GM19438 (cell line): ENCODE results near the gene SEPHS1.
A peak's percentile ranks its signal among the peaks of the same experiment; 100 is the strongest.
"Not testable (repeated sequence)": the region's sequence is repeated elsewhere in the genome, so short reads cannot be mapped to it uniquely, and the experiment has no call there.

Experiments used
- ATAC-seq: cut with Tn5 transposase; IDR thresholded peaks from one replicate; pipeline ENCODE4 v1.9.1; 2021; ENCODE audit warnings: low read depth; ENCODE audit not compliant: unreplicated experiment

Gene SEPHS1

GRCh38 chr10:13291821-13292773, 56.0 kb downstream of the SEPHS1 start:
- no peak for ATAC-seq

- ATAC-seq: no peak
These were observed 57.0 kb downstream of the SEPHS1 start for GRCh38 chr10:13291061-13291460.

GRCh38 chr10:13284050-13284449, 64.0 kb downstream of the SEPHS1 start:
- ATAC-seq: no peak

GRCh38 chr10:13282348-13282747, 65.7 kb downstream of the SEPHS1 start:
- not testable (repeated sequence) for ATAC-seq

GRCh38 chr10:13276749-13277365, 71.2 kb downstream of the SEPHS1 start:
- ATAC-seq: no peak

- not testable (repeated sequence) for ATAC-seq
These were observed 71.9 kb downstream of the SEPHS1 start for GRCh38 chr10:13276146-13276545.

- peak; percentile 47 for ATAC-seq
These were observed 75.9 kb downstream of the SEPHS1 start for GRCh38 chr10:13272164-13272571.

- ATAC-seq: peak; percentile 84
These were observed 76.4 kb downstream of the SEPHS1 start for GRCh38 chr10:13271552-13272163.

- ATAC-seq: no peak
These were observed 77.1 kb downstream of the SEPHS1 start for GRCh38 chr10:13270877-13271551.

GRCh38 chr10:13268841-13269240, 79.3 kb downstream of the SEPHS1 start:
- no peak for ATAC-seq

- no peak for ATAC-seq
These were observed 79.8 kb downstream of the SEPHS1 start for GRCh38 chr10:13268310-13268709.
